Liver (tissue), 9 donors: ENCODE measurements around the gene DUSP2. TPM values are rescaled to one million over a fixed set of nuclear protein-coding genes. Genes with fewer than 3 reads are reported as not detected.
A peak's percentile ranks its signal among the peaks of the same experiment; 100 is the strongest.

Experiments used
- DNase-seq: peaks from one replicate; pipeline ENCODE4 v3.0.0-alpha.2; 2017; ENCODE audit warnings: low spot score
- H3K27ac ChIP-seq, 2 donors: one replicate each; pipeline ENCODE4 v1.7.0; 2013; ENCODE audit warnings: inconsistent platforms in 2 of 2, low read length in 2 of 2, control low read depth in 1 of 2, low read depth in 1 of 2, mild to moderate bottlenecking in 1 of 2
- H3K27me3 ChIP-seq, 4 donors: one replicate each; pipeline versions ENCODE4 v1.6.1 to v1.7.0; 2013; ENCODE audit warnings: low read length in 3 of 4, inconsistent platforms in 1 of 4, mild to moderate bottlenecking in 1 of 4, moderate library complexity in 1 of 4; ENCODE audit not compliant: control insufficient read depth in 4 of 4, insufficient read depth in 4 of 4
- H3K36me3 ChIP-seq, 4 donors: one replicate each; pipeline versions ENCODE4 v1.6.1 to v1.7.0; 2013; ENCODE audit warnings: low read length in 3 of 4, mild to moderate bottlenecking in 3 of 4, low read depth in 1 of 4, moderate library complexity in 1 of 4; ENCODE audit not compliant: control insufficient read depth in 4 of 4, insufficient read depth in 3 of 4
- H3K4me1 ChIP-seq, 4 donors: one replicate each; pipeline versions ENCODE4 v1.6.1 to v1.7.0; 2013; ENCODE audit warnings: low read length in 3 of 4, mild to moderate bottlenecking in 3 of 4, moderate library complexity in 1 of 4; ENCODE audit not compliant: control insufficient read depth in 4 of 4, insufficient read depth in 4 of 4
- H3K4me3 ChIP-seq, 3 donors: one replicate each; pipeline versions ENCODE4 v1.6.1 to v1.7.0; 2013; ENCODE audit warnings: low read length in 3 of 3, control low read depth in 1 of 3, low read depth in 1 of 3, mild to moderate bottlenecking in 1 of 3
- H3K9ac ChIP-seq, 2 donors: one replicate each; pipeline ENCODE4 v1.7.0; 2013; ENCODE audit warnings: low read length in 2 of 2, mild to moderate bottlenecking in 2 of 2, moderate library complexity in 2 of 2, control low read depth in 1 of 2, low read depth in 1 of 2
- H3K9me3 ChIP-seq, 4 donors: one replicate each; pipeline versions ENCODE4 v1.6.1 to v1.7.0; 2013; ENCODE audit warnings: low read length in 3 of 4; ENCODE audit not compliant: control insufficient read depth in 4 of 4
- CTCF ChIP-seq: fragments of 150-350 bp; IDR thresholded peaks from 2 replicates; pipeline ENCODE4 v1.5.1; 2017; ENCODE audit warnings: improper control_type of control experiment, low read depth, low read length; ENCODE audit not compliant: missing input control
- FOXA1 ChIP-seq: IDR thresholded peaks from 2 replicates; pipeline ENCODE4 v1.6.1; 2016; ENCODE audit warnings: antibody characterized with exemption
- FOXA2 ChIP-seq: IDR thresholded peaks from 2 replicates; pipeline ENCODE4 v1.6.1; 2016; ENCODE audit warnings: antibody characterized with exemption
- HNF4A ChIP-seq, 2 donors: conservative IDR thresholded peaks; 2 replicates each; pipeline ENCODE4 v1.6.1; 2016; ENCODE audit warnings: antibody characterized with exemption in 2 of 2, mild to moderate bottlenecking in 2 of 2
- HNF4G ChIP-seq: IDR thresholded peaks from 2 replicates; pipeline ENCODE4 v1.6.1; 2016; ENCODE audit warnings: antibody characterized with exemption
- JUND ChIP-seq, 2 donors: IDR thresholded peaks; 2 replicates each; pipeline ENCODE4 v1.6.1; 2016; ENCODE audit warnings: antibody characterized with exemption in 2 of 2
- NR2F2 ChIP-seq: IDR thresholded peaks from 2 replicates; pipeline ENCODE4 v1.6.1; 2016; ENCODE audit warnings: antibody characterized with exemption
- SP1 ChIP-seq: IDR thresholded peaks from 2 replicates; pipeline ENCODE4 v1.6.1; 2018; ENCODE audit warnings: antibody characterized with exemption, mild to moderate bottlenecking
- TAF1 ChIP-seq: conservative IDR thresholded peaks from 2 replicates; pipeline ENCODE4 v1.6.1; 2016; ENCODE audit warnings: antibody characterized with exemption, mild to moderate bottlenecking
- YY1 ChIP-seq: IDR thresholded peaks from 2 replicates; pipeline ENCODE4 v1.6.1; 2016; ENCODE audit warnings: antibody characterized with exemption, mild to moderate bottlenecking
- ZBTB33 ChIP-seq: IDR thresholded peaks from 2 replicates; pipeline ENCODE4 v1.6.1; 2016; ENCODE audit warnings: antibody characterized with exemption
- whole genome bisulfite sequencing: extraction: QIAGEN DNeasy Blood & Tissue Kit; methylation state at CpG from one replicate; pipeline ENCODE4 v1.1.7; 2013; 5-methylcytosine and 5-hydroxymethylcytosine counted together
- polyA plus RNA-seq, 2 donors: library from polyadenylated mRNA; stranded (reverse) in 1 of 2; unstranded in 1 of 2; fragments of 200-250 nt in 1 of 2; fragments of >200 nt in 1 of 2; fragmentation: Nextera tagmentation in 1 of 2; extraction: Ambion mirVana in 1 of 2; gene quantifications; one replicate each; pipeline versions ENCODE4 v1.2.1 to v1.2.3, GENCODE V29; 2013 to 2015
- total RNA-seq, 2 donors: library from RNA; depleted of rRNA; stranded (reverse); fragments of >200 nt; gene quantifications; one replicate each; pipeline ENCODE4 v1.2.3, GENCODE V29; 2014
- TF ChIP-seq, protein P1 (sequence below): IDR thresholded peaks from 2 replicates; pipeline ENCODE4 v1.6.1; 2016; ENCODE audit warnings: antibody characterized with exemption, mild to moderate bottlenecking
- TF ChIP-seq, protein P2 (sequence below): IDR thresholded peaks from 2 replicates; pipeline ENCODE4 v1.6.1; 2016; ENCODE audit warnings: antibody characterized with exemption
- donor health status: healthy.
- donor health status: healthy.
- donor health status: healthy.
- donor health status: healthy.
- donor health status: healthy.

The DUSP2 gene
- total and polyA plus RNA-seq, 4 donors: 0.99 to 2.8 (median 1.6) TPM

DNA sequence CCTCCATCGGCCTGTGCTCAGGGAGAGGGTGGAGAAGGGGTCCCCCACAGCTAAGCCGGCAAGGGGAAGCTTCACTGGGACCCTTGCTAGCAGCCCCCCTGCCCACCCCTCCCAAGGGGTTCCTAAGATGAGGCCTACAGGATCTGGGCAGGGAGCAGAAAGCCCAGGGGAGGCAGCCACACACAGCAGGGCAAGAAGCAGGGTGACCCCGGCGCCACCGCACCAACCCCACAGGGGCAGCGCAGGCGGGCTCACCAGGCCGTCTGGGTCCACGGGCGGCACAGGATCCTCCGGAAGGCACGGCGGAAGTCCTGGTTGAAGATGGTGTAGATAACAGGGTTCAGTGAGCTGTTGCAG lies 30.7 kb downstream of the DUSP2 start:
- no peaks in the 10 kb centered on the region for H3K36me3 ChIP-seq
- no peak overlapping the region for H3K9ac ChIP-seq
- H3K4me1 ChIP-seq: peaks cover 0 to 6% (median 3%) of the 10 kb centered on the region in 4 donors
- WGBS: 89% methylated on average over 13 of the region's 13 CpGs
- peak overlapping the region in 1 of 3 donors; percentile 18 for H3K4me3 ChIP-seq
- no peaks in the 10 kb centered on the region for H3K9me3 ChIP-seq
- peak overlapping the region in 1 of 2 donors; percentile 46 for H3K27ac ChIP-seq
- H3K27me3 ChIP-seq: peaks cover 0 to 3% (median 0%) of the 10 kb centered on the region in 4 donors
- TF ChIP-seq YY1 (no peak), SP1 (no peak), HNF4G (no peak)
- DNase-seq: no peak

DNA sequence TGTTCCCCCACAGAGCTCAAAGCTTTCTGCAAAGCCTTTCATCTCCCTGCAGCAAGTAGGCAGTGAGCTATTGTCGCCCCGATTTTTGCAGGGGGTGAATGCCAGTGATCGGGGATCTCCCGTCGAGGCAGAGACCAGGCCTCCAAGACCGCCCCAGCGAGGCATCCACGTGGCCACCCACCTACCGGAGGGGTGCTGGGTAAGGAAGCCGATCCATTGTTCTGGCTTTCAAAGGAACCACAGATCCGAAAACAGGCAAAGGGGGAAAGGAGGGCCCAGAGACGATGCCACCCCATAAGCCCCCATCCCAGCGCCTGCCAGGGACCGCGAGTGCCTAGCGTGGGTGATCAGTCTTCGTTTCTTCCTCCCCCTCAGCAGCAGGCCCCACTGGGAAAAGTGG lies 31.3 kb downstream of the DUSP2 start:
- H3K27me3 ChIP-seq: peaks cover 0 to 3% (median under 1%) of the 10 kb centered on the region in 4 donors
- TF ChIP-seq SP1 (no peak), JUND (IDR thresholded peaks at IDR 0.05) (no peak), FOXA1 (no peak), HNF4G (no peak), HNF4A (conservative IDR thresholded peaks at IDR 0.05) (no peak), CTCF (no peak), NR2F2 (no peak), TAF1 (no peak), FOXA2 (no peak), ZBTB33 (no peak)
- TF ChIP-seq, protein P1, sequence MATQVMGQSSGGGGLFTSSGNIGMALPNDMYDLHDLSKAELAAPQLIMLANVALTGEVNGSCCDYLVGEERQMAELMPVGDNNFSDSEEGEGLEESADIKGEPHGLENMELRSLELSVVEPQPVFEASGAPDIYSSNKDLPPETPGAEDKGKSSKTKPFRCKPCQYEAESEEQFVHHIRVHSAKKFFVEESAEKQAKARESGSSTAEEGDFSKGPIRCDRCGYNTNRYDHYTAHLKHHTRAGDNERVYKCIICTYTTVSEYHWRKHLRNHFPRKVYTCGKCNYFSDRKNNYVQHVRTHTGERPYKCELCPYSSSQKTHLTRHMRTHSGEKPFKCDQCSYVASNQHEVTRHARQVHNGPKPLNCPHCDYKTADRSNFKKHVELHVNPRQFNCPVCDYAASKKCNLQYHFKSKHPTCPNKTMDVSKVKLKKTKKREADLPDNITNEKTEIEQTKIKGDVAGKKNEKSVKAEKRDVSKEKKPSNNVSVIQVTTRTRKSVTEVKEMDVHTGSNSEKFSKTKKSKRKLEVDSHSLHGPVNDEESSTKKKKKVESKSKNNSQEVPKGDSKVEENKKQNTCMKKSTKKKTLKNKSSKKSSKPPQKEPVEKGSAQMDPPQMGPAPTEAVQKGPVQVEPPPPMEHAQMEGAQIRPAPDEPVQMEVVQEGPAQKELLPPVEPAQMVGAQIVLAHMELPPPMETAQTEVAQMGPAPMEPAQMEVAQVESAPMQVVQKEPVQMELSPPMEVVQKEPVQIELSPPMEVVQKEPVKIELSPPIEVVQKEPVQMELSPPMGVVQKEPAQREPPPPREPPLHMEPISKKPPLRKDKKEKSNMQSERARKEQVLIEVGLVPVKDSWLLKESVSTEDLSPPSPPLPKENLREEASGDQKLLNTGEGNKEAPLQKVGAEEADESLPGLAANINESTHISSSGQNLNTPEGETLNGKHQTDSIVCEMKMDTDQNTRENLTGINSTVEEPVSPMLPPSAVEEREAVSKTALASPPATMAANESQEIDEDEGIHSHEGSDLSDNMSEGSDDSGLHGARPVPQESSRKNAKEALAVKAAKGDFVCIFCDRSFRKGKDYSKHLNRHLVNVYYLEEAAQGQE: no peak
- no peaks in the 10 kb centered on the region for H3K9me3 ChIP-seq
- WGBS: 85% methylated on average over 17 of the region's 17 CpGs
- no peak for DNase-seq
- H3K9ac ChIP-seq: no peak overlapping the region
- H3K36me3 ChIP-seq: no peaks in the 10 kb centered on the region
- H3K4me1 ChIP-seq: peaks cover 0 to 6% (median 3%) of the 10 kb centered on the region in 4 donors
- peak overlapping the region in 1 of 3 donors; percentile 18 for H3K4me3 ChIP-seq
- H3K27ac ChIP-seq: no peak overlapping the region

DNA sequence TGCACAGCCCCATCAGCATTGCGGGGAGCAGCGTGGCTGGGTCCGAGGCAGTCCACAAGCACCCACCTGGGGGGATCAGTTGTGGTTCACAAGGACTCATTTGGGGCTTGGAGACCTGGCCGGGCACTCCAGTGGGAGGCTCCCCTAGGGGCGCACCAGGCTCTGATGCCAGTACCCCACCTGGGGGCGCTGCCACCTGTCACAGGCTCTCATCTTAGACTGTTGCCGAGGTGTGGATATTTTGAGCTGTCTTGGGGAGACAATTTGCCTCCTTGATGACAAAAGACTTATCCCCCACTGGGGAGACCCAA lies 31.9 kb downstream of the DUSP2 start:
- Histone ChIP-seq H3K27me3 (peaks cover 0 to 3% (median under 1%) of the 10 kb centered on the region in 4 donors), H3K4me1 (peaks cover 0 to 6% (median 3%) of the 10 kb centered on the region in 4 donors), H3K27ac (peak overlapping the region in 1 of 2 donors; percentile 18), H3K4me3 (peak overlapping the region in 1 of 3 donors; percentile 9), H3K9ac (no peak overlapping the region), H3K9me3 (no peaks in the 10 kb centered on the region), H3K36me3 (no peaks in the 10 kb centered on the region)
- TF ChIP-seq FOXA1: no peak
- TF ChIP-seq, protein P2, sequence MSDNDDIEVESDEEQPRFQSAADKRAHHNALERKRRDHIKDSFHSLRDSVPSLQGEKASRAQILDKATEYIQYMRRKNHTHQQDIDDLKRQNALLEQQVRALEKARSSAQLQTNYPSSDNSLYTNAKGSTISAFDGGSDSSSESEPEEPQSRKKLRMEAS: no peak
- DNase-seq: no peak
- WGBS: 91% methylated on average over 7 of the region's 7 CpGs
